ENCODE data around the gene GPR162. TPM values are rescaled to one million over a fixed set of nuclear protein-coding genes. Genes with fewer than 3 reads are reported as not detected.

GPR162 gene
- total RNA-seq, 1 experiment from 2014 or later, result not detected

GRCh38 chr12:6823182-6824084 lies 1.8 kb downstream of the GPR162 start:
- ChIA-PET CTCF (interaction anchor here (1.4 to 5.1 kb wide), 2 partner anchors 71 to 91 kb away, joined by 3 to 42 read pairs; partner anchors contain the start of gene MLF2), POLR2A (interaction anchor here (0.8 kb wide), 1 partner anchor 28 kb away, joined by 3 read pairs; the partner anchor contains the start of gene CDCA3)
- Mint-ChIP-seq H3K9me3 (ENCODE audit: unreplicated experiment) (no peaks in the 10 kb centered on the region), H3K4me3 (ENCODE audit: unreplicated experiment) (no peak overlapping the region), H3K4me1 (ENCODE audit: insufficient read depth, unreplicated experiment) (peaks cover 22% of the 10 kb centered on the region), H3K36me3 (ENCODE audit: insufficient read depth, unreplicated experiment) (no peaks in the 10 kb centered on the region), H3K27me3 (ENCODE audit: insufficient read depth, unreplicated experiment) (peaks cover 84% of the 10 kb centered on the region), H3K27ac (ENCODE audit: low read depth, unreplicated experiment) (no peak overlapping the region)
- BruUV-seq (replicated peaks), result no TSS peak
- no peak for TF ChIP-seq CTCF (IDR thresholded peaks at IDR 0.05; ENCODE audit: unreplicated experiment)
- intact Hi-C loops (cut with micrococcal nuclease), result no loop called here
- no peak for DNase-seq (ENCODE audit: unreplicated experiment)

GRCh38 chr12:6824085-6824775 lies 2.6 kb downstream of the GPR162 start:
- no peak for DNase-seq (ENCODE audit: unreplicated experiment)
- no peaks in the 10 kb centered on the region for H3K9me3 Mint-ChIP-seq (ENCODE audit: unreplicated experiment)
- POLR2A ChIA-PET, result interaction anchor here (0.6 to 1.0 kb wide), 3 partner anchors 11 to 88 kb away, joined by 3 to 4 read pairs (median 3); partner anchors contain the start of gene CDCA3
- intact Hi-C loops (cut with micrococcal nuclease), result no loop called here
- CTCF ChIA-PET, result interaction anchor here (0.9 to 5.1 kb wide), 16 partner anchors 9 to 155 kb away, joined by 3 to 42 read pairs (median 5); partner anchors contain the start of genes COPS7A and MLF2
- no peak for TF ChIP-seq CTCF (IDR thresholded peaks at IDR 0.05; ENCODE audit: unreplicated experiment)
- peaks cover 27% of the 10 kb centered on the region for H3K4me1 Mint-ChIP-seq (ENCODE audit: insufficient read depth, unreplicated experiment)
- BruUV-seq (replicated peaks), result no TSS peak
- no peak overlapping the region for H3K4me3 Mint-ChIP-seq (ENCODE audit: unreplicated experiment)
- H3K27ac Mint-ChIP-seq (ENCODE audit: low read depth, unreplicated experiment), result no peak overlapping the region
- H3K36me3 Mint-ChIP-seq (ENCODE audit: insufficient read depth, unreplicated experiment), result no peaks in the 10 kb centered on the region
- peaks cover 92% of the 10 kb centered on the region for H3K27me3 Mint-ChIP-seq (ENCODE audit: insufficient read depth, unreplicated experiment)

GRCh38 chr12:6824901-6825381 lies 3.3 kb downstream of the GPR162 start:
- Mint-ChIP-seq H3K4me1 (ENCODE audit: insufficient read depth, unreplicated experiment) (peaks cover 29% of the 10 kb centered on the region), H3K27ac (ENCODE audit: low read depth, unreplicated experiment) (no peak overlapping the region), H3K36me3 (ENCODE audit: insufficient read depth, unreplicated experiment) (no peaks in the 10 kb centered on the region), H3K27me3 (ENCODE audit: insufficient read depth, unreplicated experiment) (peaks cover 99% of the 10 kb centered on the region), H3K9me3 (ENCODE audit: unreplicated experiment) (no peaks in the 10 kb centered on the region), H3K4me3 (ENCODE audit: unreplicated experiment) (no peak overlapping the region)
- ChIA-PET CTCF (interaction anchor here (0.5 to 5.1 kb wide), 28 partner anchors 8 to 210 kb away, joined by 3 to 42 read pairs (median 4); partner anchors contain the start of genes COPS7A, LAG3, MLF2 and ZNF384), POLR2A (interaction anchor here (0.6 to 1.0 kb wide), 2 partner anchors 27 to 89 kb away, joined by 3 read pairs; no protein-coding TSS in a partner anchor)
- TF ChIP-seq CTCF (IDR thresholded peaks at IDR 0.05; ENCODE audit: unreplicated experiment), result no peak
- intact Hi-C loops (cut with micrococcal nuclease), result loop anchor here (1.0 kb wide), 3 partner anchors 72 to 211 kb away; partner anchors contain the start of gene MLF2
- BruUV-seq (replicated peaks), result no TSS peak
- DNase-seq (ENCODE audit: unreplicated experiment), result peak; percentile 26
